HepG2 (cell line): ENCODE measurements around the gene SMURF2. TPM values are rescaled to one million over a fixed set of nuclear protein-coding genes. Genes with fewer than 3 reads are reported as not detected.

Experiments
- BRD4 ChIP-seq: sonication (generic); formaldehyde crosslinking; IDR thresholded peaks from 2 replicates; pipeline ENCODE4 v1.4.0; 2020; ENCODE audit warnings: missing genetic modification reagents
- CBX5 ChIP-seq: sonication (generic); formaldehyde crosslinking; IDR thresholded peaks from 2 replicates; pipeline ENCODE4 v1.4.0; 2020; ENCODE audit warnings: missing genetic modification reagents, borderline replicate concordance
- CENPBD1 ChIP-seq: sonication (generic); formaldehyde crosslinking; IDR thresholded peaks from 2 replicates; pipeline ENCODE4 v1.8.0; 2022; ENCODE audit warnings: missing genetic modification reagents, low read depth, mild to moderate bottlenecking, borderline replicate concordance
- DZIP1 ChIP-seq: sonication (generic); formaldehyde crosslinking; IDR thresholded peaks from 2 replicates; pipeline ENCODE4 v1.5.0; 2020; ENCODE audit warnings: mild to moderate bottlenecking, missing genetic modification reagents
- EED ChIP-seq: sonication (generic); formaldehyde crosslinking; IDR thresholded peaks from 2 replicates; pipeline ENCODE4 v1.5.0; 2020; ENCODE audit warnings: mild to moderate bottlenecking, missing genetic modification reagents
- ELF1 ChIP-seq: sonication (generic); formaldehyde crosslinking; IDR thresholded peaks from 2 replicates; pipeline ENCODE4 v1.4.0; 2020; ENCODE audit warnings: missing genetic modification reagents
- FOXA3 ChIP-seq: IDR thresholded peaks from 2 replicates; pipeline ENCODE4 v1.6.1; 2016; ENCODE audit warnings: missing genetic modification reagents, missing compliant biosample characterization
- MEF2D ChIP-seq: sonication (generic); formaldehyde crosslinking; IDR thresholded peaks from 2 replicates; pipeline ENCODE4 v1.5.1; 2020; ENCODE audit warnings: mild to moderate bottlenecking, missing genetic modification reagents
- RAD21 ChIP-seq: fragments of 450-650 bp; formaldehyde crosslinking; IDR thresholded peaks from 2 replicates; pipeline ENCODE4 v1.5.0; 2020; ENCODE audit warnings: mild to moderate bottlenecking
- STAT6 ChIP-seq: sonication (generic); formaldehyde crosslinking; IDR thresholded peaks from 2 replicates; pipeline ENCODE4 v1.4.0; 2020; ENCODE audit warnings: missing genetic modification reagents, mild to moderate bottlenecking, borderline replicate concordance
- ZBTB26 ChIP-seq: IDR thresholded peaks from 2 replicates; pipeline ENCODE4 v1.6.1; 2016; ENCODE audit warnings: missing compliant biosample characterization, missing genetic modification reagents, borderline replicate concordance
- ZBTB43 ChIP-seq: sonication (generic); formaldehyde crosslinking; conservative IDR thresholded peaks from 2 replicates; pipeline ENCODE4 v1.4.0; 2020; ENCODE audit warnings: missing genetic modification reagents
- ZMYM3 ChIP-seq: sonication (generic); formaldehyde crosslinking; IDR thresholded peaks from 2 replicates; pipeline ENCODE4 v1.5.1; 2020; ENCODE audit warnings: mild to moderate bottlenecking, missing genetic modification reagents
- ZNF18 ChIP-seq: sonication (generic); formaldehyde crosslinking; IDR thresholded peaks from 2 replicates; pipeline ENCODE4 v1.8.0; 2022; ENCODE audit warnings: mild to moderate bottlenecking, missing genetic modification reagents; ENCODE audit not compliant: insufficient replicate concordance
- ZNF337 ChIP-seq: sonication (generic); formaldehyde crosslinking; IDR thresholded peaks from 2 replicates; pipeline ENCODE4 v1.5.1; 2020; ENCODE audit warnings: missing genetic modification reagents, low read depth, mild to moderate bottlenecking, borderline replicate concordance
- ZNF350 ChIP-seq: sonication (generic); formaldehyde crosslinking; IDR thresholded peaks from 2 replicates; pipeline ENCODE4 v1.4.0; 2020; ENCODE audit warnings: mild to moderate bottlenecking, low read depth, missing genetic modification reagents, borderline replicate concordance
- ZNF839 ChIP-seq: sonication (generic); formaldehyde crosslinking; IDR thresholded peaks from 2 replicates; pipeline ENCODE4 v1.4.0; 2020; ENCODE audit warnings: missing genetic modification reagents, mild to moderate bottlenecking, borderline replicate concordance
- ZSCAN22 ChIP-seq: sonication (generic); formaldehyde crosslinking; IDR thresholded peaks from 2 replicates; pipeline ENCODE4 v1.4.0; 2020; ENCODE audit warnings: mild to moderate bottlenecking, missing genetic modification reagents
- polyA plus RNA-seq, 8 experiments: library from polyadenylated mRNA; depleted of rRNA in 3 of 8; stranded (reverse) in 7 of 8; unstranded in 1 of 8; fragments of >200 nt; fragmentation: Illumina TruSeq in 4 of 8; extraction: Trizol in 4 of 8; gene quantifications; 2 replicates each; pipeline versions ENCODE4 v1.2.1 to v1.2.3, GENCODE V29; 2011 to 2016; ENCODE audit warnings: low read depth in 4 of 8, missing spikeins in 1 of 8, mixed read lengths in 1 of 8; ENCODE audit not compliant: insufficient read depth in 1 of 8
- total RNA-seq, 5 experiments: library from RNA; depleted of rRNA; stranded (reverse); fragments of >200 nt; fragmentation: Illumina TruSeq; extraction: Trizol; gene quantifications; 2 replicates each; pipeline ENCODE4 v1.2.3, GENCODE V29; 2016; ENCODE audit warnings: low read depth in 1 of 5

Gene SMURF2
- total and polyA plus RNA-seq, 2 of the 13 experiments (the other 11 are each of a cell fraction or from before 2014, with no cell fraction given) = 14.9 to 24.3 TPM

- TF ChIP-seq CBX5 (no peak), ELF1 (CRISPR knock-in tag) (peak; percentile 33; the same call in 1 of the 2 replicates), RAD21 (CRISPR knock-in tag) (peak; percentile 46), ZMYM3 (CRISPR knock-in tag) (no peak), ZBTB26 (peak; percentile 11; the same call in 1 of the 2 replicates), BRD4 (CRISPR knock-in tag) (peak; percentile 80; the same call in 1 of the 2 replicates), EED (CRISPR knock-in tag) (no peak), FOXA3 (CRISPR knock-in tag) (0 out of 2 replicates have a peak, but pooled peaks have one; percentile 15), STAT6 (CRISPR knock-in tag) (no peak), ZNF18 (CRISPR knock-in tag) (no peak), ZBTB43 (CRISPR knock-in tag) (no peak), ZNF350 (CRISPR knock-in tag) (no peak), MEF2D (CRISPR knock-in tag) (no peak), CENPBD1 (CRISPR knock-in tag) (no peak; the same call in 1 of the 2 replicates), ZNF839 (no peak), DZIP1 (CRISPR knock-in tag) (no peak), ZNF337 (CRISPR knock-in tag) (no peak), ZSCAN22 (CRISPR knock-in tag) (no peak)
Observed at GRCh38 chr17:64505340-64506200, 156.5 kb downstream of the SMURF2 start (continued).
